HG03520 (cell line): Measurements from ENCODE around the gene SLC5A6.

ENCODE experiments used
- ATAC-seq: cut with Tn5 transposase; IDR thresholded peaks from one replicate; pipeline ENCODE4 v1.9.1; 2021; ENCODE audit warnings: mild to moderate bottlenecking, moderate library complexity; ENCODE audit not compliant: unreplicated experiment

SLC5A6 gene

GRCh38 chr2:27211943-27212625 lies at the start of gene SLC5A6, which contains the start of gene ATRAID:
SLC5A6 (minus strand) TSS chr2:27212268; CDS start chr2:27207650, 4,618 bp downstream.
ATRAID (plus strand) TSS chr2:27212041; CDS start chr2:27212369, 328 bp downstream.
- peak; percentile 69 for ATAC-seq

GRCh38 chr2:27261241-27261925 lies 49.3 kb upstream of the SLC5A6 start:
- ATAC-seq, result no peak

DNA sequence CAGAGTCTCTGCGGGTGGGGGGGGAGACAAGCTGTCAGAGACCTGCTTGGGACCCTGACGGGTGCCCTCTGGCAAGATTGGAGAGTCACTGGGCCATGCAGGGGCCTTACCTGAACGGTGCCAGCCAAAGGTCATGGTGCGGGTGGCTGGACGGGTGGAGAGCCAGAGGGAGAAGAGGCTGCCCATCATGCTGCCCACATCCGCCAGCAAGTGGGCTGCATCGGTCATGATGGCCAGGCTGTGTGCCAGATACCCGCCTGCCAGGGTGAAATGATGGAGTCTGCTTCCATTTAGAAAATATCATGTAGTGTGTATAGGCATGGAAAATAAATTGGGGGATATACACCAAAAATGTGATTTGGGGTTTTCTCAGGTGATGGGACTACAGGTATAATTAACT lies 46.0 kb upstream of the SLC5A6 start:
- no peak for ATAC-seq

DNA sequence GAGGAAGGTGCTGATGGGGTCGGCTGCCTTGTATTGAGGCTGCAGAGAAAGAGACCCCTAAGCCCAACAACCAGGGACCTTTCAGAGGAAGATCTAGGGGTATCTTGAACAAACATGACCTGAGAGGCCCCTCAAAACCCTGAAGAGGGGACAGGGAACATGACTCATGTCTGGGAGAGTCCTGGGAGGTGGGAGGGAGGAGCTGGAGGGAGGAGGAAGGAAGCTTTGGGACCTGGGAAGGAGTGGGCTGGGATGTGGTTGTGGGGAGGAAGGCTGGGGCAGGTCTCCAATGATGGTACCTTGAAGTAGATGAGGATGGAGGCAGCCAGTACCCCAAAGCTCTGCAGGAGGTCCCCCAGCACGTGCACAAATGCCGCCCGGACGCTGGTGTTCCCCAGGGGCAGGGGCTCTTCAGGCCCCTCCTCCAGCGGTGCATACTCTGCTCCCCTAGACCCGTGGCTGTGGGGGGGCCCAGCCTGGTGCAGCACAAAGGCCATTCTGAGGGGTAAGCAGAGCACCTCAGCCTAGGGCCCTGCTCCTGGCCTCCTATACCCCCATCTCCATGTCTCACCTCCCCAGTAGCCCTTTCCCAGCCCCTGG lies 44.9 kb upstream of the SLC5A6 start:
- ATAC-seq, result no peak

GRCh38 chr2:27255660-27256059 lies 43.6 kb upstream of the SLC5A6 start:
- no peak for ATAC-seq

DNA sequence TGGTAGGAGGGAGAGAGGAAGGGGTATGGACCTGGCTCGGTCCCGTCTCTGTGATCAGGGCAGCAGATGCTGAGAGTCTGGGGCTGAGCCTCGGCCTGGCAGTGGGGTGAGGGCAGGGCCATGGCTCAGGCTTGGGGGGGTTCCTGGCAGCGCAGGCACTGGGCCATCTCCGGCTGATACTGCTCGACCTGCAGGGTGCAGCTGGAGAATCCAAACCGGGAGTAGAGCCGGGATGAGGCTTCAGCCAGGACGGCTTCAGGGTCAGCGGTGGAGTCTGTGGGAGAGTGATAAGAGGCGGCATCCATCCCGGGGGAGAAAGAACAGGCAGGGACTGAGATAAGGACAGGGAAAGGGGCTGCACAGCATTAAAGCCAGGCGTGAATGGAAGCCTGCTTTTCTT lies 43.1 kb upstream of the SLC5A6 start:
- ATAC-seq, result no peak

GRCh38 chr2:27251766-27252165 lies 39.7 kb upstream of the SLC5A6 start:
- no peak for ATAC-seq

GRCh38 chr2:27250652-27251379 lies 38.7 kb upstream of the SLC5A6 start:
- no peak for ATAC-seq

DNA sequence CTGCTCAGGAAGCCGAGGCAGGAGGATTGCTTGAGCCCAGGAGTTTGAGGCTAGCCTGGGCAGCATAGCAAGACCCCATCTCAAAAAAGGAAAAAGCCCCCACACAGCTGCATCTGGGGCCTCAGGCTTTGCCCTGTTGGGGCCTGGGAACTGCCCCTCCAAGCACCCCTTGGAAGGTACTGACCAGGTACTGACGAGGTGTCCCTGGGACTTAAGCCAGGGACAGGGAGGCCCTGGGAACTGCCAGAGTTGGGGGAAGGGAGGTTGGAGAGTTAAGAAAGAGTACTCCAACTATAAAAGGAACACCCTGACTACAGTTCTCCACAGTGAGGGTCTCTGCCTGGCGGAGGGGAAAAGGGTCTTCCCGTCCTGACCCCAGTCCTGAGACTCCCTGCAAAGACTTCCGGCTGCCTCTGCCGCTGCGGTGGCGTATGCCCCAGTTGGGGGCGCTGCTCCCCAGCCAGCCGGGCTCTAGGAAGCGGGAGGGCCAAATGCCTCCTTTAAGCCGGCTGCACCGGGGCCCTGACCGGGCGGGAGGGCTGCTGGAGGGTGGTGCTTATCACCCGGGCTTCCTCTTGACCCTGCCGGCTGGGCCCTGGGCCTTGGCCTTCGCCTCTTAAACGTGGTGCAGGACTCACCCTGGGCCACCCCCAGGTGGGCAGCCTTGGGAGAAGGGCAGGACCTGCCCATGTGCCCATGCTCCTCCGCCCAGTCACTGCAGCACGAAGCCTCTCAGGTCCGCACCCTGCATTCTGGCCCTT lies 38.0 kb upstream of the SLC5A6 start:
- ATAC-seq, result no peak

DNA sequence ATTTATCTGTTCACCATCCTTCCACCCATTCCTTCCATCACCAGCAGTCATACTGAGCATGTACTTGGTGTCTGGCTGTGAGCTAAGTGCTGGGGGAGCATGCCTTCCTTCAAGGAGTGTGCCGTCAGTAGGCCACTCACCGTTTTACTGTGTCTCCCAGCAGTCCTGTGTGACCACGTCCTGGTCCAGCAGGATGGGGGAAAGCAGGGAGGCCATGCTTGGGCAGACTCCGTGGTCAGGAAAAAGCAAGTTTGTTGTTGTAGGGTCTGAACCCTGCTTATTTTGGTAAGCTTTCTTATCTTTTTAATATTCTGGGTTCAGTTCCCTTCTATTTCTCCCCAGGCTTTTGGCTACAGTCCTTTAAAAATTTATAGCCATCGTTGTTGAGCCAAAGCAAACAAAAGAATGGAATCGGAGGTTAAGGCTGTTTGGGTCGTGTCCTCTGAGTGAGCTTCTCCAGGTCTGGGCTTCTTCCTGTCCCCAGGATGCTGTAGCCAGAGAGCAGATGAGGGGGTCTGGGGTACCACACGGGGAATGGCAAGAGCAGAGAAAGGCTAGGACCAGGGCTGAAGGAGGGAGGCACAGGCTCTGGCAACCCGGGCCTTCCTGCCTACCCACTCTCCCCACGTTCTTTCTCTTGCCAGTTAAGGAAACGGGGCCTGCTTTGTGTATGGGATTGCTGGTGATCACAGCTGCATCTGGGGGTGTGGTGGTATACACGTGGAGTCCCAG lies 37.3 kb upstream of the SLC5A6 start:
- ATAC-seq, result no peak

DNA sequence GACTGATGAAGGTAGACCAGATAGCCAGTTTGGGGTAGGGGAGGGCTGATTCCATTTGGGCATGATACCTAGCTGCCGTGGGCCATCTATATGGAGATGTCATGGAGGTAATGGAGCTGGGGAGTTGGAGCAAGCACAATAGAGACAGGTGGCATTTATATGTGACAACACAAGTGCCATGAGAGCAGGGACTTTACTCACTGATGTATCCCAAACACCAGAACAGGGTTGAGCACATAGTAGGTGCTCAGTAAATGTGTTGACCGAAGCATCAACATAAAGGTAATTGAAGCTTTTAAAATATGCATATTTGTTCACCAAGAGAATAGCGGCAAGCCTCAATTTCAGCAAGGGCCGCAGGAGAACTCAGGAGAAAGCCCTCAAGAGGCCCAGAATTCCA lies 35.8 kb upstream of the SLC5A6 start:
- no peak for ATAC-seq

DNA sequence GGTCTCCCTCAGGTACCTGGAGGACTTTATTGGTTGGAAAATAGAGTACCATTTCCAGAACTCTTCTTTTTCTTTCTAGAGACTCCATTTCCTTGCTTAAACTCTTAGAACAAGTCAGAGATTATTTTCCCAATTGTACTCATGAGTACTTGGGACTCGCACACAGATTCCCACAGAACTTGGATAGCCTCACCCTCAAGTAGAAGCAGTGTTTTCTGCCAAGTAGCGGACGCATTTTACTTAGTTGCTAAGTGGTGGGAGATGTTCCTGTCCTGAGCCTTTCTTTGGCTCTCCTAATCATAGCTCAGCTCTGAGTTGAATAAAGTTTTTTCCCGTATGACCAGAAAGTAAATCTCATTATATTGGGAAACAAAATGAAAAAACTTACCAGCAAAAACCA lies 33.6 kb upstream of the SLC5A6 start:
- no peak for ATAC-seq

- ATAC-seq, result no peak
Observed at GRCh38 chr2:27245116-27245515, 33.0 kb upstream of the SLC5A6 start.

DNA sequence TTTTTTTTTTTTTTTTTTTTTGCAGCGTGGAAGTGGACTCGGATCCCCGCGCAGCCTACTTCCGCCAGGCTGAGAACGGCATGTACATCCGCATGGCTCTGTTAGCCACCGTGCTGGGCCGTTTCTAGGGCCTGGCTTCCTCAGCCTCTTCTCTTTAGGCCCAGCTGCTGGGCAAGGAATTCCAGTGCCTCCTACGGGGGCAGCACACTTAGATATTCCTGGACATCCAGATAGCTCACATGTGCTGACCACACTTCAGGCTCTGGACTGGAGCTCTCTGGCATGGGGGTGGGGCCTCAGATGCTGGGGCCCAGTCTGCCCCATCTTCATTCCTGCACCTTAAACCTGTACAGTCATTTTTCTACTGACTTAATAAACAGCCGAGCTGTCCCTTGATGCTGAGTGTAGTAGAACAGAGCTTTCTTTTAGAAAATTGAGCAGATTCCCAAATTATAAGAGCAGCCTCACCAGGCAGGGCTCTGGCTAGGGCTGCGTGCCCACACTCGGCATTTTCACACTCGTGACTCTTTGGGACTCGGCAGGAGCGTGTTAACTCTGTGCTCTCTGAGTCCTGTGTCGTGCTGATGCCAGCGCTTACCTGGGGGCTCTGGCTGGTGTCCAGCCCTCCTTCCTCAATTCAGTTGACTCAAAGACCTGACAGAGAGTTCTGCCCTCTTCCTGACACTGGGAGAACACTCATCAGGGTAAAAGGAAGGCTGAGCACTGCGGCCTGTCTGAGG lies 31.5 kb upstream of the SLC5A6 start:
- no peak for ATAC-seq

DNA sequence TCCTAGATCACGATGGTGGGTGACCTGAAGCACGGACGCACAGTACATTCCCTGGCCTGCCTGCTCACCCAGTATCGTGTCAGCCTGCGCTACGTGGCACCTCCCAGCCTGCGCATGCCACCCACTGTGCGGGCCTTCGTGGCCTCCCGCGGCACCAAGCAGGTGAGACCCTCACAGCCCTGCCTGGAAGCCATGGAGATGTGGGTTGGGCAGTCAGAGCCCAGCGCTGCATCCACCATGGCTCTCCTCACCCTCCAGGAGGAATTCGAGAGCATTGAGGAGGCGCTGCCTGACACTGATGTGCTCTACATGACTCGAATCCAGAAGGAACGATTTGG lies 30.5 kb upstream of the SLC5A6 start:
- no peak for ATAC-seq

- ATAC-seq, result no peak
Observed at GRCh38 chr2:27241761-27242613, 29.9 kb upstream of the SLC5A6 start.

- no peak for ATAC-seq
Observed at GRCh38 chr2:27240406-27240805, 28.3 kb upstream of the SLC5A6 start.

DNA sequence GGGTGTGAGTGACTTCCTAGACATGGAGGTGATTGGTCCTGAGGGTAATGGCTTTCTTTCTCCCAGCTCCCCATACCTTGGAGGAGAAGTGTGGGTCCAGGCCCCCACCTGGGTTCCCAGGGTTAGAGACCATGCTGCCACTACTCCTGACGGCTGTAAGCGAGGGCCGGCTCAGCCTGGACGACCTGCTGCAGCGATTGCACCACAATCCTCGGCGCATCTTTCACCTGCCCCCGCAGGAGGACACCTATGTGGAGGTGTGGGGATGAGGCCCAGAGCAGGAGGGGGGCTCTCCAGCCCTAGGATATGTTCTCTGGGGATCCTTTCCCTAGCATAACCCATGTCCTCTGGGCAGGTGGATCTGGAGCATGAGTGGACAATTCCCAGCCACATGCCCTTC lies 26.9 kb upstream of the SLC5A6 start:
- ATAC-seq, result no peak
